GM12865 (cell line): ENCODE results near the gene HEPHL1.

Experiments
- DNase-seq: peaks from one replicate; pipeline ENCODE4 v3.0.0; 2010; ENCODE audit warnings: low read depth
- H3K4me3 ChIP-seq: 2 replicates; pipeline ENCODE4 v1.5.1; 2011; ENCODE audit warnings: mild to moderate bottlenecking, low read depth, low read length, control low read depth
- CTCF ChIP-seq: IDR thresholded peaks from 2 replicates; pipeline ENCODE4 v1.5.1; 2011; ENCODE audit warnings: low read length, control low read depth, low read depth, inconsistent platforms; ENCODE audit not compliant: insufficient read depth; ENCODE audit errors: missing control alignments

HEPHL1 gene

GRCh38 chr11:94142308-94143281 lies 121.4 kb downstream of the HEPHL1 start:
- no peak overlapping the region for H3K4me3 ChIP-seq
- DNase-seq: no peak
- TF ChIP-seq CTCF: no peak

- DNase-seq: no peak
- TF ChIP-seq CTCF: no peak
- no peak overlapping the region for H3K4me3 ChIP-seq
Observed at GRCh38 chr11:94144216-94144615, 123.1 kb downstream of the HEPHL1 start.

- no peak for DNase-seq
- no peak for TF ChIP-seq CTCF
- no peak overlapping the region for H3K4me3 ChIP-seq
Observed at GRCh38 chr11:94144664-94145063, 123.5 kb downstream of the HEPHL1 start.

GRCh38 chr11:94145431-94145830 lies 124.3 kb downstream of the HEPHL1 start:
- TF ChIP-seq CTCF: no peak
- no peak overlapping the region for H3K4me3 ChIP-seq
- no peak for DNase-seq

- TF ChIP-seq CTCF: no peak
- H3K4me3 ChIP-seq: no peak overlapping the region
- no peak for DNase-seq
Observed at GRCh38 chr11:94145916-94146315, 124.8 kb downstream of the HEPHL1 start.

- H3K4me3 ChIP-seq: no peak overlapping the region
- no peak for TF ChIP-seq CTCF
- DNase-seq: no peak
Observed at GRCh38 chr11:94147433-94147845, 126.3 kb downstream of the HEPHL1 start.
